RWPE2 (cell line): Measurements from ENCODE around the gene AEBP1.

Experiments used
- ATAC-seq: fragments of 200-7000 bp; cut with Tn5 transposase; 3 replicates; pipeline ENCODE4 v1.9.1; 2021; ENCODE audit warnings: low read depth
- DNase-seq: peaks from one replicate; pipeline ENCODE4 v3.0.0-alpha.2; 2020; ENCODE audit warnings: low spot score
- H3K27ac ChIP-seq: fragments of 450-650 bp; 2 replicates; pipeline ENCODE4 v1.5.1; 2017; ENCODE audit warnings: mild to moderate bottlenecking; ENCODE audit not compliant: poor library complexity, severe bottlenecking
- H3K27me3 ChIP-seq: fragments of 250-450 bp; sonication (Bioruptor Pico); 2 replicates; pipeline ENCODE4 v1.5.1; 2021; ENCODE audit warnings: mild to moderate bottlenecking, moderate library complexity; ENCODE audit not compliant: insufficient read depth, poor library complexity, severe bottlenecking
- H3K36me3 ChIP-seq: fragments of 250-450 bp; sonication (Bioruptor Pico); 2 replicates; pipeline ENCODE4 v1.5.1; 2020; ENCODE audit warnings: low read depth, mild to moderate bottlenecking, moderate library complexity
- H3K4me1 ChIP-seq: fragments of 250-450 bp; sonication (Bioruptor Pico); 2 replicates; pipeline ENCODE4 v1.5.1; 2021; ENCODE audit warnings: mild to moderate bottlenecking, moderate library complexity; ENCODE audit not compliant: insufficient read depth, poor library complexity, severe bottlenecking
- H3K4me3 ChIP-seq: fragments of 250-450 bp; sonication (Bioruptor Pico); 2 replicates; pipeline ENCODE4 v1.5.1; 2021; ENCODE audit warnings: mild to moderate bottlenecking, moderate library complexity; ENCODE audit not compliant: severe bottlenecking
- H3K9me3 ChIP-seq: fragments of 250-450 bp; sonication (Bioruptor Pico); 2 replicates; pipeline ENCODE4 v1.5.1; 2021; ENCODE audit warnings: mild to moderate bottlenecking, moderate library complexity; ENCODE audit not compliant: severe bottlenecking
- TF ChIP-seq, protein P1 (sequence below): fragments of 450-650 bp; IDR thresholded peaks from one replicate; pipeline ENCODE4 v1.5.1; 2017; ENCODE audit warnings: mild to moderate bottlenecking, moderate library complexity; ENCODE audit not compliant: poor library complexity, severe bottlenecking

The AEBP1 gene

DNA sequence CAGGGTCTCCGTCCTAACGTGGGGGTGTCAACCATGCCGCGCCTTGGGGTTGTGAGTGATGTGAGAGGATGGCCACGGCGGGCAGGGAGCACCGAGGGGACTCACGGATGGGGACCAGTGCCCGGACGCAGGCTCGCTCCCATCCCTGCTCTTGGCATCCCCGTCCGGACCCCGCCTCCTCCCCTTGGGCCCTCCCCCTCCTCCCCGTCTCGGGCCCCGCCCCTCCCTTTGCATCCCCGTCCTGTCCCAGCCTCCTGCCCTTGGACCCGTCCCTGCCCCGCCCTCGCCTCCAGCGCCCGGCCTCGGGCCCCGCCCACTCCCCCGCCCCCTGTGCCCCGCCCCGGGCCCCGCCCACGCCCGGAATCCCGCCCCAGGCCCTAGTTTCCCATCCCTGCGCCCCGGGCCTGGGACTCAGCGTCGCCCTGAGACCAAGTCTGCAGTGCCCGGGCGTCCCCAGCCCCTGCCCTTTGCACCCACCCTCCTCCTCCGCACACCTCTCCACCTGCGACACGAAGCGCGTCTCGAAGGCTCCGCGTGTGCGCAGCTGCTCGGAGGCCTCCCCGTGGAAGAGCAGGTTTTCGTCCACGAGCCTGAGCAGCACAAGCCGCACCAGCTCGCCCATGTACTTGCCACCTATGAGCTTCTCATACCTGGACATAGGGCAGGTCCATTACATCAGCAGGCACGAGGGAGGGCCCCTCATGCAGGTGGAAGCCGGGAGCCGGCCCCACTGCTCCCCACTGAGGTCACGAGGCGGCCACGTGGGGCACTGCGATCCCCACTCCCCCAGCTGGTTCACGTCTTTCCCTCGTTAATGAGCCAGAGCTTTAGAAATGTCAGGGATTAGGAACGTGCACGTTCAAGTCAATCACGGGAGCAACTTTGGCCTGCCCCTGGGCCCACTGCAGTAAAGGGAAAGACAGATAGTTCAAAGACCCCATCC is 42.1 kb downstream of the AEBP1 start:
- Histone ChIP-seq H3K9me3 (no peaks in the 10 kb centered on the region), H3K27ac (no peak overlapping the region), H3K4me1 (no peaks in the 10 kb centered on the region), H3K27me3 (no peaks in the 10 kb centered on the region), H3K36me3 (no peaks in the 10 kb centered on the region), H3K4me3 (peak overlapping the region; percentile 17)
- TF ChIP-seq, protein P1, sequence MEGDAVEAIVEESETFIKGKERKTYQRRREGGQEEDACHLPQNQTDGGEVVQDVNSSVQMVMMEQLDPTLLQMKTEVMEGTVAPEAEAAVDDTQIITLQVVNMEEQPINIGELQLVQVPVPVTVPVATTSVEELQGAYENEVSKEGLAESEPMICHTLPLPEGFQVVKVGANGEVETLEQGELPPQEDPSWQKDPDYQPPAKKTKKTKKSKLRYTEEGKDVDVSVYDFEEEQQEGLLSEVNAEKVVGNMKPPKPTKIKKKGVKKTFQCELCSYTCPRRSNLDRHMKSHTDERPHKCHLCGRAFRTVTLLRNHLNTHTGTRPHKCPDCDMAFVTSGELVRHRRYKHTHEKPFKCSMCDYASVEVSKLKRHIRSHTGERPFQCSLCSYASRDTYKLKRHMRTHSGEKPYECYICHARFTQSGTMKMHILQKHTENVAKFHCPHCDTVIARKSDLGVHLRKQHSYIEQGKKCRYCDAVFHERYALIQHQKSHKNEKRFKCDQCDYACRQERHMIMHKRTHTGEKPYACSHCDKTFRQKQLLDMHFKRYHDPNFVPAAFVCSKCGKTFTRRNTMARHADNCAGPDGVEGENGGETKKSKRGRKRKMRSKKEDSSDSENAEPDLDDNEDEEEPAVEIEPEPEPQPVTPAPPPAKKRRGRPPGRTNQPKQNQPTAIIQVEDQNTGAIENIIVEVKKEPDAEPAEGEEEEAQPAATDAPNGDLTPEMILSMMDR: no peak
- DNase-seq (no peak), ATAC-seq (peak; percentile 75)

DNA sequence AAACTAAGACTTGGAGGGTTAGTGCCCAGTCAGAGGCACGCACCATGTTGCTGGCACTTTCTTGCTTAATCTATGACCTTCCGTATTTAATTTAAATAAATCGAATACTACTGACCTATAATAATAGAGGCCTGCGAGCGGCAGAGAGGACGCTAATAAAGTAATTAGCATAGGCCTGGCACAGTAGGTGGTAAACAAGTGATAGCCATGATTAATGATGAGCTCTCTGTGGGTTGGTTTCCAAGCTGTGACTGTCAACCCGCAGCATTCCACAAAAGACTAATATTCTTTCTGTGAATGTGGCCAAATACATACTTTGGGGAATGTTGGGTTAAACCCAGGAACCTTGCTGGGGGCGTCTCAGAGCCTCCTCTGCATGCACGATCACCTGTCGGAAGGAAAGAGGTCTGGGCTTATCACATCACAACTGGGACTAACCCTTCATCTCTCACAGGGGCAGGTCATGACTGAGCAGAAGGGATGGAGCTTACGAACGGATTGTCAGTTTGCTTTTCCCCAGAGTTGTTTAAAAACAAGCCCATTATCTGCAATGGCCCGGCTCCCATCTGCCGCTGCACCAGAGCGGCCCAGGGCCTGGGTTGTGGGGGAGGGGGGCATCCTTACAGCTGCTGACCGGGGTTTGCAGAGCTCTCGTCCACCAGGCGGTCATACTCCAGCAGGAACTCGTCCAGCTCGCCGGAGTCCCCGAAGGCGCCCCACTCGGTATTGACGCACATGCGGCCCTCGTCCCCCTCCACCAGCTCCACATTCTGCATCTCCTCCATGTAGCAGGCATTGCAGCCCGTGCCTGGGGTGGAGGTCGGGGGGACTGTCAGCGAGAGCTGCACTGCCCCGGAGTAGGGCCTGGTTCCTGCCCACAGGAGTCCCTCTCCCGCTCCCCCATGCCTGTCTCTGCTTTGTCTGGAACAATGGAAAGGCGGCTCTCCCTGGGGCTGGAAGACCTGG is 43.2 kb downstream of the AEBP1 start:
- H3K9me3 ChIP-seq: no peaks in the 10 kb centered on the region
- H3K4me3 ChIP-seq: no peak overlapping the region

DNA sequence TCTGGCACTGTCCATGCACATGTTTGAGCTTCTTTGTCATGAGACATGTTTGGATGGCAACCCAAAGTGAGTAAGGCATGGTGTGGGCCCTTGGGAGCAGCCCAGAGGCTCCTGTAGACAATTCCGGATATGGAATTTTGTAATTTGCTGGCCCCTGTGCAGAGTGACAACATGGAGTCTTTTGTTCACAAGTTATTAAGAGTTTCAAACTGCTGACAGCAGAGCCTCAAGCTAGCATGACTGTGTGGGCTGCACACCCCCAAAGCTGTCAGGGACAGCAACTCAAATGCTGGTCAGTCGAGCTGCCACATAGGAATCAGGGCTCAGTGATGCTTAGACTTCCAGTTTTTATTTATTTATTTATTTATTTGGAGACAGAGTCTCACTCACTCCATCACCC is 44.0 kb downstream of the AEBP1 start:
- Histone ChIP-seq H3K36me3 (no peaks in the 10 kb centered on the region), H3K4me3 (no peak overlapping the region), H3K27ac (no peak overlapping the region), H3K4me1 (no peaks in the 10 kb centered on the region), H3K27me3 (no peaks in the 10 kb centered on the region), H3K9me3 (no peaks in the 10 kb centered on the region)
- DNase-seq (no peak), ATAC-seq (no peak)
- TF ChIP-seq, protein P1: no peak

More for the DNA sequence above, 43.2 kb downstream of the AEBP1 start:
- TF ChIP-seq, protein P1: no peak
- DNase-seq (no peak), ATAC-seq (no peak)
- Histone ChIP-seq H3K4me1 (no peaks in the 10 kb centered on the region), H3K36me3 (no peaks in the 10 kb centered on the region), H3K27ac (no peak overlapping the region), H3K27me3 (no peaks in the 10 kb centered on the region)

DNA sequence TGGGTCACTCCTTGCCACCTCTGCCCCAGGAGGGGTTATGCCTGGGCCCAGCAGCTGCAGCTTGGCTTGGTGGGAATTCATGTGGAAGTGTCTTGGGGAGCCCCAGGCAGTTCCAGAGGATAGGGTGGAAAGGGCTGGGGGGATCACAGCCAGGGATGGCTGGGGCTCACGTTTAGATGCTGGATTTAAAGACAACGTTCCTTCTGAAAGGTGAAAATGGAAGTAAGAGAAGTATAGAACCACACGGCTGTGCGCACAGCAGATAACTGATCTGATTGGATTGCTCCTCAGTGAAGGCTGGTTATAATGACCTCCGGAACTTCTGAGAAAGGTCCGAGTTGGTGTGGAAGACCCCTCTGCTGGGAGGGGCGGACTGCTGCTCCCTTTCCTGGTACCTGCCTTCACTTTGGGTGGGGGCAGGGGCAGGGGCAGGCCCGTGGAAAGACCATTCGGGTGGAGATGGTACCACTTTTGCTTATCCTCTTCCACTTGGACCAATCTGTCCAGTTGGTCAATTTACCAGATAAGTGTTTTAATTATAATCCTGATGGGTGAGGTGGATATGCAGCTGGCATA is 44.9 kb downstream of the AEBP1 start:
- no peaks in the 10 kb centered on the region for H3K27me3 ChIP-seq
- DNase-seq (no peak), ATAC-seq (no peak)
- no peaks in the 10 kb centered on the region for H3K4me1 ChIP-seq
- H3K27ac ChIP-seq: no peak overlapping the region
- H3K36me3 ChIP-seq: no peaks in the 10 kb centered on the region
- no peak overlapping the region for H3K4me3 ChIP-seq
- TF ChIP-seq, protein P1: no peak
- H3K9me3 ChIP-seq: no peaks in the 10 kb centered on the region
